GDM1 (cell line): ENCODE measurements around the gene LRRC23.
A peak's percentile ranks its signal among the peaks of the same experiment; 100 is the strongest.

ENCODE experiments used
- DNase-seq: peaks from one replicate; lab custom pipeline; 2025; lab: John Stamatoyannopoulos, UW

Gene LRRC23

DNA sequence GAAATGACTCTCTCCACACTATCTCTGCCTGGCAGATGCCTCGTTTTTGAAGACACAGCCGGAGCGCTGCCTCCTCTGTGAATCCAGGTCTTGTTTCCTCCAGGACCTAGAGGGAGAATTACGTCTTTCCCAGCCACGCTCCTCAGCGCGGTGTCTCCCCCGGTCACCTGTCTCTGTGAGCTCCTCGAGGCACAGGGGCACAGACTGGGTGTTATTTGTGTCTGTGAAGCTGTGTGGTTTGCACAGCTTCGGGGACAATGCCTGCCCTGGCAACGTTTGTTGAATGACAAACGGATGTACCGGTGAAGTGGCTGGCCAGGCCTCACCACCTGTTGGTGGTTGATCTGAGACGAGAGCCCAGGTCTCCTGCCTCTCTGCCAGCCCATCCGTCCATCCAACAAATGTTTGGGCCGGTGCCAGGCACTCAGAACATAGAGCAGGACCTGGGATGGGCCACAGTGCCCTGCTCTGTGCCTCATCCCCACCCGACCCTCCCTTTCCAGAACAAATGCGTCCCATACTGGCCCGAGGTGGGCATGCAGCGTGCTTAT is 52.6 kb downstream of the LRRC23 start:
- DNase-seq = no peak

DNA sequence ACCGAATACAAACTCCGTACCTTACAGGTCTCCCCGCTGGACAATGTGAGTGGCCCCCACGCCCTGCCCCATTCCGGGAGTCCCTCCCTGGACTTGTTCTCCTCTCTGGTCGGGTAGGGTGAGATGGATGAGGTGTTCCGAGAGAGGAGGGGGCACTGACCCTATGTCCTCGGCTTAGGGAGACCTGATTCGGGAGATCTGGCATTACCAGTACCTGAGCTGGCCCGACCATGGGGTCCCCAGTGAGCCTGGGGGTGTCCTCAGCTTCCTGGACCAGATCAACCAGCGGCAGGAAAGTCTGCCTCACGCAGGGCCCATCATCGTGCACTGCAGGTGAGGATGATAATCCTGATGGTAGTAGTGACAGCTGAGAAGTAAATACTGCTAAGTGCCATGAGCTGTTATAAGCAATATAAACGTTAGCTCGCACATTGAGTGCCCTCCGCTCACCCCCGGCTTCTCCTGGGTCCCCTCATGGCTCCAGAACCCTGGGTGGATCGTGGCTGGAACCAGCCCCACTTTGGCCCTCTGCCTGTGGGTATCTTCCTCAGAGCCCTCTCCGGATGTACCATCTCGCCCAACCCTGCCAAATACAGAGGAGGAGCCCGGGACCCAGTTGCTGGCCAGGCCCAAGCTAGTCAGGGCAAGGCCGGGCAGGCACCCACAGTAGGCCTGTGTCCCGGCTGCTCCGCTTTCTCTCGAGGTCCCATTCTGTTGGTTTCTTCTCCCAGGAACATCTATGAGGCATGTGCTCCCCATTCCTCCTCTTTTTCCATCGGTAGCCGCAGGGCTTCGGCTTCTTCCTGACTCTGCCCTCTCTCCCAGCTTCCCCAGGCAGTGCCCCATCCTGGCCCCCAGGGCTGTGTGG is 53.4 kb downstream of the LRRC23 start:
- no peak for DNase-seq

DNA sequence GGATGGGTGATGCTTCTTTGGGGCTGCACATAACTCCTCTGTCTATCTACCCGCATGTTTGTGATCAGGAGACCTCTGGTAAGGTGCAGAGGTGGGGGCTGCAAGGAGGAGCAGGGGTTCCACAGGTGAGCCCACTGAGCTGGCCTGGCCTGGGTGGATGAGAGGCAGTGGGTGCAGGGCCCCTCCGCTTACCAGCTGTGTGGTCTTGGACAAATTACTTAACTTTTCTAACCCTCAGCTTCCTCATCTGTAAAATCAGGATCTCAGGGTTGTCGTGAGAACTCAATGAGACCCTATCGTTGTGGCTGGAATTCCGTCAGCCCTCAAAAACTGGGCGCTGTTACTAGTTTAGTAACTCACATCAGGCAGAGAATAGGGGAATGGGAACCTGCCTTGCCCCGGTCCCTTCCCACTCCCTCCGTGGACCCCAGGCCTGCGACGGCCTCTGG is 54.0 kb downstream of the LRRC23 start:
- no peak for DNase-seq

DNA sequence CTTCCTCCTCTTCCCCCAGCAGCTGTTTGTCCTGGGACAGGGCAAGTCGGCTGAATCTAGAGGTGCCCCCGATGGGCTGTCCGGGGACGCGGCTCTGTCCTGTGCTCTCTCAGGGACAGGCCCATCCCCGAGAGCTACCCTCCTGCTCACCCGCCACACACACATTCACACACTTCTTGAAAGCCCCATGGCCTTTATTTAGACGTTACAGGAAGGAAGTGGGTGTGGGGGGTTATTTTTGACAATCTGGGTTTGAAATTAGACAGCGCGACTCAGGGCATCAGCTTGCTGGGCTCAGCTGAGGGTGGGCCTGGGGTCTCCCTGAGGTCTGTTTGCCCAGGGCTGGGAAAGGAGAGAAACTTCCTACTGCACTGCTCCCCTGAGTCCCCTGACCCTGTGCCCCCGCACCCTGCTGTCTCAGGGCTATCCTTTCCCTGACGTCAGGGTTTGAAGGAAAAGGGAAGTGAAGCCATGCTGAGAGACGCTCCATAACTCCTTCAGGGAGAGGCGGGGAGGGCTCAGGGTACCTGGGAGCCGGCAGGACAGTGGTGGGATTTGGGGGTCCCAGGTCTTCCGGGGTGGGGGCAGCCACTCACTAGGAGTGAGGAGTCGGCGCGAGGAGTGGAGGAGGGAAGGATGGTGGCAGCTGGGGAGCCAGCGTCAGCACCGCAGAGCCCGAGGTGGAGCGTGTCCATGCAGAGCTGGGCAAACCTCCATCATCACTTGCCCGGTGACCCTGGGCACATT is 54.6 kb downstream of the LRRC23 start:
- peak; percentile 45 for DNase-seq

DNA sequence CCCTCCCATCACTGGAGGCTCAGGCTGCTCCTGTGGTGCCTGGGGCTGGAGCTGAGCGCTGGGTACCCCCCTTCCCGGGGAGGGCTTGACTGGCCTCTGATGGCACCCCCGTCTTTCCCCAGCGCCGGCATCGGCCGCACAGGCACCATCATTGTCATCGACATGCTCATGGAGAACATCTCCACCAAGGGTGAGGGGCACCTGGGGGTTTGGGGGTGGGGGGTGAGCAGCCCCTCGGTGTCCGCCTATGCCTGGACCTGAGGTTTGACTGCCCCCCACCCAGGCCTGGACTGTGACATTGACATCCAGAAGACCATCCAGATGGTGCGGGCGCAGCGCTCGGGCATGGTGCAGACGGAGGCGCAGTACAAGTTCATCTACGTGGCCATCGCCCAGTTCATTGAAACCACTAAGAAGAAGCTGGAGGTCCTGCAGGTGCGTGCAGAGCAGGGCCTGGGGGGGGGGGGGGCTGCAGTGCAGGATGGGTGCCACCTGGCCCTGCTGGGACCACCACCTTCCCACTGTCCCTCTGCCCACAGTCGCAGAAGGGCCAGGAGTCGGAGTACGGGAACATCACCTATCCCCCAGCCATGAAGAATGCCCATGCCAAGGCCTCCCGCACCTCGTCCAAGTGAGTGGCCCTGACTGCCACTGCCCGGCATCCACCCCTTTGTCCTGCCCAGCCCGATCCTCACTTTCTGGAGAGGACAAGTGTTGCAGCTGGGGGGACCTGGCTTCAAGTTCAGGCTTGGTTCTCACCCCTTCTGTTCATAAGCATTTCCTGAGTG is 55.4 kb downstream of the LRRC23 start:
- no peak for DNase-seq

DNA sequence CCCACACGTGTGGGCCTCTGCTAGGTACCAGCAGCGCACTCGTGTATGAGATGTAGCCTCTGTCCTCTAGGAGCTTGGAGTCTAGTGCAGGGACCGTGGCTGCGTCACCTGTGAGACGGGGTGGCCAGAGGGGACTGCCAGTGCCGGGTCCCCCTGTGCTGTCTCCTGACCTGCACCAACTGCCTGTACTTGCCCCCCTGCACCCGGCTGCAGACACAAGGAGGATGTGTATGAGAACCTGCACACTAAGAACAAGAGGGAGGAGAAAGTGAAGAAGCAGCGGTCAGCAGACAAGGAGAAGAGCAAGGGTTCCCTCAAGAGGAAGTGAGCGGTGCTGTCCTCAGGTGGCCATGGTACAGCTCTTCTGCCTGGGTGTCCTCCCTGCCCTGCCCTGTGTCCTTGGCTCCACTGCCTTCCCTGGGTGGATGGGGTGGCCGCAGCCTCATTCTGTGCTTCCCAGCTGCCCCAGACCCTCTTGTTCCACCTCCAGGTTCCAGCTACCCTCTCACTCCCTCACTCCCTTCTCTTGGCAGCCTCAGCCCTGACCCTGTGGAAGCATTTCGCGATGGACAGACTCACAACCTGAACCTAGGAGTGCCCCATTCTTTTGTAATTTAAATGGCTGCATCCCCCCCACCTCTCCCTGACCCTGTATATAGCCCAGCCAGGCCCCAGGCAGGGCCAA is 56.1 kb downstream of the LRRC23 start:
- no peak for DNase-seq

DNA sequence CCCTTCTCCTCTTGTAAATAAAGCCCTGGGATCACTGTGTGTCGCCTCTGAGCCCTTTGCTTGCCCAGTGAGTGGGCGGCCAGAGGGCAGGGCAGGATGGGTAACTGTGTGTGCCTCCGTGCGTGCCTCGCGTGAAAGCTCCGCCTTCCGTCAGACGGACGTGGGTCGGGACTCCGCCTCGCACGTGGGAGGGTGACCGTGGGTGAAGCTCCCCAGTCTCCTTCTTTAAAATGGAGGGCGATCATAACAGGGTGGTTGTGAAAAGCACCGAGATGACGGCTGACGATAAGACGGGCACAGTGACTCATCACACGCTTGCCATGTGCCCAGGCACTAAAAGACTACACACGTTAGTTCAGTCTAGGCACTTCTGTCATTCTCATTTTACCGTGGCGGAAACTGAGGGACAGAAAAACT is 56.7 kb downstream of the LRRC23 start:
- DNase-seq = no peak

DNA sequence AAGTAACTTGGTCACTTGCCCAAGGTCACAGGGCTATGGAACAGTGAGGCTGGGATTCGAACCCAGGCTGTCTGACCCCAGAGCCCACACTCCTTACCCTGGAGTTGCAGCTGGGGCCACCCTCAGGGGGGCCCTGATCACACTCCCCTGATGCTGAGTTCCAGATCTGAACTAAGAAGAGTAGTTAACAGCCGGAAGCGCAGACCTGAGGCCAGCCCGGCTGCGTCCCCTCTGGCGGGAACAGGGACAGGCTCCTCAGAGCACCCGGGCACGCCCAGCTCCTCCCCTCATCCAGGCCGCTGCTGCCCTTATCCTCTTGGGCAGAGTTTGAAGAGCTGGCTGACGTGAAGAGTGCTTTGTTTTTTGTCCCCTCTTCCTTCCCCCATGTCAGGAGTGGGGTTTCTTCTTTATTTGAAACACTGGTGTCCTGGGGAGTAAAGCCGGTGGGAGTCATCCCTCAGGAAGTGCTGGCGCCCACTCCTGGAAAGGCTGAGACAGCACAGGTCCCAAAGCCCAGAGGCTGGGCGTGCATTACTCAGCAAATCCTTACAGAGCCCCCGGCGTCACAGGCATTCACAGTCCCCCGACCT is 57.2 kb downstream of the LRRC23 start:
- DNase-seq = no peak

DNA sequence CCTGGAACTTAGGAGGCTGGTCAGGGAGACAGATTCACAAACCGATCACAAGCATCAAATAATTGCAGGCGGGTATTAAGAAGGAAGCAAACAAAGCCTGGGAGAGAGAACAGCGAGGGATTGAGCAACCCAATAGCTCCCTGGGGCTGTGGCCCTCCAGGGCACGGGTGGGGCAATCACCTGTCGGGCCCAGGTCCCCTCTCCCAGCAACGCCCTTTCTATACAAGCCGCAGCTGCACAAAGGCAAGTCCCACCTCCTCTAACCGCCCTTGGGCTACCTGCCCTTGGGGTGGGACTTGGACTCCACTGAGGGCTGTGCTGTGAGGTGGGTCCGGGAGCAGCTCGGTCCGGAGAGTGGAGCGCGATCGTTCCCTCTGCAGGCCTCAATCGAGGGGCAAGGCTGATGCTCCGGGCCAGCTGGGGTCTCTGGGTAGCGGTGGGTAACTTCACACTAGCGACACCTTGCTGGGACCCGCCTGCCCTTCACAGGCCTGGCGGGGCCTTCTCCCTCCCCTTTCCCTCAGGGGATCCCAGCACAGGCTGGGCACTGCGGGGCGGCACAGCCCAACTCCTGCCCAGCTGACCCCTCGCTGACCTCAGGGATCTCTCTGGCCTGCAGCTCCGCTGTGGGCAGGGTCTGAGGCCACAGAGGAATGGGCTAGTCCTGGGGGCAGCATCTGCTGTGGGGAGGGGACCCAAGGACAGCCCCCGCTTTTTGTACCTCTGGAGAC is 57.8 kb downstream of the LRRC23 start:
- no peak for DNase-seq

DNA sequence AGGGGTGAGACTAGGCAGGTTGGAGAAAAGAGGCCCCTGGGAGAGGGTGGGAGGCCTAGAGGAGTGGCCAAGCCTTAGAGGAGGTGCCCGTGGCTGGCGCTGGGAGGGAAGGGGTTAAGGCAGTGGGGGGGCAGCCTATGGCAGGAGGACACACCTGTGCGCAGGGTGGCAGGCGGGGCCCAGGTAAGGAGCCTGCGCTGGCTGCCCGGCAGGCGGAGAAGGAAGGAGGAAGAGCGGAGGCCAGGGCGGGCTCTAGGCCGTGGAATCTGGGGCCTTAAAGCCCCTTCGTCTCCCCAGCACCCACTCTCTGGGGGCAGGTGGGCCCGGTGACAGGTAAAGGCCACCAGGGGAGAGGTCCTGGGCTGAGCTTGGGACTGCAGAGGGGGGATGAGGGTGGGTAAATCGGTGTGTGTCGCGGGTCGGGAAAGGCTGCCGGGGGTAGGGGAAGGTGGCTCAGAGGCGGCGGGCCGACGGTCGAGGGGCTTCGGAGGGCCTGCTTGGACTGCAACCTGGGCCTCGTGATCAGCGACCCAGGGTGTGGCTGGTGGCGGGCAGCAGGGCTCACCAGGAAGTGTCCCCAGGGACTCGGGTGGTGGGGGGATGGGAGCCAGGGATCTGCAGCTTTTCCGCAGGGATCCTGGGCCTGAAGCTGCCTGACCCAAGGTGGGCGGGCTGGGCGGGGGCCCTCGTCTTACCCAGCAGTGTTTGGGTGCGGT is 58.6 kb downstream of the LRRC23 start:
- DNase-seq = no peak
